NB4 (cell line): ENCODE data around the gene MATN3.

Source experiments
- DNase-seq: peaks from one replicate; pipeline ENCODE4 v3.0.0; 2010; ENCODE audit warnings: low read depth
- H3K4me3 ChIP-seq: one replicate; pipeline ENCODE4 v1.5.1; 2011; ENCODE audit warnings: mild to moderate bottlenecking, low read depth, low read length, moderate library complexity
- CTCF ChIP-seq: IDR thresholded peaks from one replicate; pipeline ENCODE4 v1.5.1; 2012; ENCODE audit warnings: low read depth, low read length
- MAX ChIP-seq: IDR thresholded peaks from 2 replicates; pipeline ENCODE4 v1.6.1; 2011; ENCODE audit warnings: low read depth, low read length
- MYC ChIP-seq: IDR thresholded peaks from 2 replicates; pipeline ENCODE4 v1.6.1; 2011; ENCODE audit warnings: low read depth, low read length
- POLR2A ChIP-seq: IDR thresholded peaks from 2 replicates; pipeline ENCODE4 v1.6.1; 2011; ENCODE audit warnings: mild to moderate bottlenecking; ENCODE audit not compliant: insufficient read length; ENCODE audit errors: extremely low read depth

MATN3 gene

GRCh38 chr2:20013126-20013849, 820 bp upstream of the MATN3 start:
- no peak for DNase-seq
- TF ChIP-seq MYC (no peak), MAX (no peak), CTCF (no peak), POLR2A (no peak)
- H3K4me3 ChIP-seq = no peak overlapping the region

GRCh38 chr2:20012032-20012281, 511 bp downstream of the MATN3 start:
- TF ChIP-seq POLR2A = no peak
- no peak for TF ChIP-seq CTCF
- no peak for TF ChIP-seq MYC
- no peak for TF ChIP-seq MAX
- DNase-seq = no peak
- H3K4me3 ChIP-seq = no peak overlapping the region

- no peak for DNase-seq
- H3K4me3 ChIP-seq = no peak overlapping the region
- no peak for TF ChIP-seq MYC
- no peak for TF ChIP-seq POLR2A
- no peak for TF ChIP-seq MAX
- TF ChIP-seq CTCF = no peak
Observed at GRCh38 chr2:20011276-20012031, 1.0 kb downstream of the MATN3 start.

- no peak for DNase-seq
- TF ChIP-seq CTCF (no peak), MYC (no peak), POLR2A (no peak), MAX (no peak)
- no peak overlapping the region for H3K4me3 ChIP-seq
Observed at GRCh38 chr2:20008703-20009102, 3.8 kb downstream of the MATN3 start.

GRCh38 chr2:20005891-20006470, 6.5 kb downstream of the MATN3 start:
- no peak for TF ChIP-seq MYC
- no peak for TF ChIP-seq CTCF
- TF ChIP-seq MAX = no peak
- TF ChIP-seq POLR2A = no peak
- no peak overlapping the region for H3K4me3 ChIP-seq
- DNase-seq = no peak
